Esophagus muscularis mucosa (tissue), 4 donors: ENCODE measurements around the gene DUSP7. TPM values are rescaled to one million over a fixed set of nuclear protein-coding genes. Genes with fewer than 3 reads are reported as not detected.
A peak's percentile ranks its signal among the peaks of the same experiment; 100 is the strongest.

ENCODE experiments used
- DNase-seq: peaks from one replicate; pipeline ENCODE4 v3.0.0-alpha.2; 2017; ENCODE audit errors: extremely low spot score
- H3K27ac ChIP-seq, 4 donors: fragments of 200-600 bp; sonication (generic); replicated peaks in 1 of 4; 1 replicate in 3 of 4; 2 replicates in 1 of 4; pipeline ENCODE4 v1.5.1; 2016 to 2019; ENCODE audit warnings: mild to moderate bottlenecking in 1 of 4
- H3K27me3 ChIP-seq, 4 donors: fragments of 200-600 bp; sonication (generic); one replicate each; pipeline versions ENCODE4 v1.5.1 to v1.6.0; 2016 to 2019
- H3K36me3 ChIP-seq, 4 donors: fragments of 200-600 bp; sonication (generic); one replicate each; pipeline ENCODE4 v1.5.1; 2016 to 2019
- H3K4me1 ChIP-seq, 4 donors: fragments of 200-600 bp; sonication (generic); one replicate each; pipeline ENCODE4 v1.5.1; 2016 to 2019
- H3K4me3 ChIP-seq, 4 donors: fragments of 200-600 bp; sonication (generic); 1 replicate in 2 of 4; 2 replicates in 2 of 4; pipeline ENCODE4 v1.5.1; 2016 to 2019; ENCODE audit warnings: mild to moderate bottlenecking in 4 of 4, moderate library complexity in 1 of 4
- H3K9me3 ChIP-seq, 4 donors: fragments of 200-600 bp; sonication (generic); 1 replicate in 3 of 4; 2 replicates in 1 of 4; pipeline ENCODE4 v1.5.1; 2016 to 2019
- CTCF ChIP-seq, 3 experiments: fragments of 200-600 bp in 2 of 3; fragments of 450-650 bp in 1 of 3; sonication (generic) in 2 of 3; IDR thresholded peaks; one replicate each; pipeline ENCODE4 v1.5.1; 2017 to 2019; ENCODE audit warnings: antibody characterized with exemption in 3 of 3, mild to moderate bottlenecking in 2 of 3, moderate library complexity in 1 of 3
- EP300 ChIP-seq: sonication (generic); formaldehyde crosslinking; IDR thresholded peaks from one replicate; pipeline ENCODE4 v1.6.1; 2017; ENCODE audit warnings: antibody characterized with exemption
- POLR2A ChIP-seq: fragments of 450-650 bp; IDR thresholded peaks from one replicate; pipeline ENCODE4 v1.6.1; 2017; ENCODE audit warnings: antibody characterized with exemption, moderate library complexity, mild to moderate bottlenecking, low read depth
- POLR2AphosphoS5 ChIP-seq, 2 donors: sonication (generic); formaldehyde crosslinking; IDR thresholded peaks; one replicate each; pipeline ENCODE4 v1.6.1; 2017; ENCODE audit warnings: antibody characterized with exemption in 2 of 2
- WGBS: methylation state at CpG from one replicate; pipeline ENCODE4 v1.1.5; 2018; 5-methylcytosine and 5-hydroxymethylcytosine counted together
- intact Hi-C: fragments of 100-400 bp; cut with DNase I; formaldehyde crosslinking; loops from one replicate; pipeline ENCODE4 v1.15.1; 2023
- total RNA-seq, 4 donors: library from RNA; depleted of rRNA; stranded (reverse); fragments of >200 nt; gene quantifications; one replicate each; pipeline versions ENCODE4 v1.1.0 to v1.2.1, GENCODE V29; 2016

The DUSP7 gene
- total RNA-seq, 4 donors from 2014 or later = 10.0 to 23.5 (median 15.9) TPM

DNA sequence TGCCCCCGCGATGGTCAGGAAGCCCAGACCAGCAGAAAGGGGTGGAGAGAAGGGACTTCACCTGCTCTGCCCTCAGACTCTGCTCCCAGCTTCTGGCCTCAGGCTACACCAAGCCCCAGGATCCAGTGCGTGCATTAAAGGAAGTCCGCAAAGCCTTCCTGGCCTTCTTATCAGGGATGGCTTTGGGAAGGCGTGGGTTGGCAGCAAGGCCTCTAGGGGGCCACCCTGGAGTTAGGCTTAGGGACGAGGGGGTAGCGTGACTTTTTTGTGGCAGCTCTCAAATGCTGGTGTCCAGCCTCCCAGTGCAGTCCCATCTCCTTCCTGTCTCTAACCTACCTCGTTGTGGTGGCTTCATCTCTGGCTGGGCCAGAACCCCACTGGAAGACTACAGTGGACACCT, 41.8 kb downstream of the DUSP7 start:
- no peaks in the 10 kb centered on the region for H3K9me3 ChIP-seq
- TF ChIP-seq POLR2A = no peak
- TF ChIP-seq POLR2AphosphoS5 (IDR thresholded peaks at IDR 0.05) = no peak
- peak in 1 of 3 experiments; percentile 14 for TF ChIP-seq CTCF (IDR thresholded peaks at IDR 0.05)
- no peak for TF ChIP-seq EP300
- intact Hi-C loops = loop anchor here (5.0 kb wide), 1 partner anchor 43 kb away; the partner anchor contains the start of gene DUSP7
- no peak for DNase-seq
- peaks cover 7 to 37% (median 16%) of the 10 kb centered on the region in 4 donors for H3K4me1 ChIP-seq
- no peak overlapping the region for H3K27ac ChIP-seq
- 94% methylated on average over 6 of the region's 8 CpGs for WGBS
- H3K4me3 ChIP-seq = no peak overlapping the region
- H3K36me3 ChIP-seq = no peaks in the 10 kb centered on the region
- no peaks in the 10 kb centered on the region for H3K27me3 ChIP-seq

DNA sequence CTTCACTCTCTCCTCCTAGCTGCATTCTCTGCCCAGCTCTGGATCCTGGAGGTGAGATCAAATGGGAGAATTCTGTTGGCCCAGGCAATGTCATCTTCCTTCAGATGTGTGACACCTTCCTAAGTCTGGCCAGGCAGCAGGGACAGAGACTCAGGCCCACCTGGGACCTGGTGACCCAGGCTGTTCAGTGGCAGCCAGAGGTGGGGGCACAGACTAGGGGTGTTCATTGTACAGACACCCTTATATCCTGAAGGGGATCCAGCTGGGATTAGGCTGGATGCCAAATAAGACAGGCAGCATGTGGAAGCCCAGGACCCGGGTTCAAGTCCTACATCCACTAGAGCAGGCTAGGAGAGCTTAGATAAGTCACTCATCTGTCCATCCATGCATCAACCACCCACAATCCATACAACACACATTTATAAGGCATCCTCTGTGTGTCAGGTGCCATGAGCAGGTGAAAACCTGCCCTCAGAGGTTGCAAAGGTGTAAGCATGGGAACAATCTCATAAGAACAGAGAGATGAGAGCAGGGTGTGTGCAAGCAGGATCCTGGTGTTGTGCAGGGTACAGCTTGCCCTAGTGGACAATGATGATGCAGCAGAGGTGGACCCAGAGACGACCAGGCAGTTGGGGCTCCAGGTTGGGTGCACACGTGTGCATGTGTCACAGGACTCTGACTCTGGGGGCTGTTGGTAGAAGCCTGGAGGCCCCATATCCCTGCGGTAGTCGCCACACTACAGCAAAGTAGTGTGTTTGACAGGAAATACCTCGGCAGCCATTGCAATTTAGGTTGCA, 42.4 kb downstream of the DUSP7 start:
- DNase-seq = no peak
- Histone ChIP-seq H3K36me3 (no peaks in the 10 kb centered on the region), H3K9me3 (no peaks in the 10 kb centered on the region), H3K4me3 (no peak overlapping the region), H3K27ac (no peak overlapping the region), H3K27me3 (no peaks in the 10 kb centered on the region), H3K4me1 (peaks cover under 1 to 31% (median 10%) of the 10 kb centered on the region in 4 donors)
- no peak for TF ChIP-seq CTCF (IDR thresholded peaks at IDR 0.05)
- no peak for TF ChIP-seq EP300
- TF ChIP-seq POLR2A = no peak
- TF ChIP-seq POLR2AphosphoS5 (IDR thresholded peaks at IDR 0.05) = no peak
- intact Hi-C loops = no loop called here
- WGBS = 94% methylated on average over 5 of the region's 6 CpGs

GRCh38 chr3:52012699-52013098, 43.7 kb downstream of the DUSP7 start:
- no peak overlapping the region for H3K4me3 ChIP-seq
- 71% methylated on average over 3 of the region's 7 CpGs for WGBS
- no peaks in the 10 kb centered on the region for H3K27me3 ChIP-seq
- H3K36me3 ChIP-seq = no peaks in the 10 kb centered on the region
- H3K9me3 ChIP-seq = no peaks in the 10 kb centered on the region
- intact Hi-C loops = no loop called here
- no peak for DNase-seq
- peaks cover 0 to 24% (median 5%) of the 10 kb centered on the region in 4 donors for H3K4me1 ChIP-seq
- TF ChIP-seq POLR2A (no peak), POLR2AphosphoS5 (IDR thresholded peaks at IDR 0.05) (peak in 1 of 2 donors; percentile 16)
- no peak overlapping the region for H3K27ac ChIP-seq

GRCh38 chr3:52010431-52010830, 45.9 kb downstream of the DUSP7 start:
- Histone ChIP-seq H3K36me3 (no peaks in the 10 kb centered on the region), H3K4me1 (peaks cover 11 to 27% (median 12%) of the 10 kb centered on the region in 4 donors), H3K4me3 (no peak overlapping the region), H3K27ac (no peak overlapping the region), H3K9me3 (no peaks in the 10 kb centered on the region), H3K27me3 (no peaks in the 10 kb centered on the region)
- DNase-seq = no peak
- intact Hi-C loops = no loop called here
- TF ChIP-seq POLR2A (no peak), POLR2AphosphoS5 (IDR thresholded peaks at IDR 0.05) (no peak)

- 72% methylated on average over 4 of the region's 4 CpGs for WGBS
- H3K4me3 ChIP-seq = no peak overlapping the region
- no peaks in the 10 kb centered on the region for H3K9me3 ChIP-seq
- no peak for TF ChIP-seq CTCF (IDR thresholded peaks at IDR 0.05)
- no peak for TF ChIP-seq EP300
- TF ChIP-seq POLR2A = no peak
- TF ChIP-seq POLR2AphosphoS5 (IDR thresholded peaks at IDR 0.05) = no peak
- no peaks in the 10 kb centered on the region for H3K36me3 ChIP-seq
- no peak overlapping the region for H3K27ac ChIP-seq
- peaks cover 25 to 27% (median 26%) of the 10 kb centered on the region in 4 donors for H3K4me1 ChIP-seq
- H3K27me3 ChIP-seq = no peaks in the 10 kb centered on the region
- intact Hi-C loops = loop anchor here (10.0 kb wide), 1 partner anchor 338 kb away; no protein-coding TSS in a partner anchor
- no peak for DNase-seq
Measured at GRCh38 chr3:52007291-52007690, 49.1 kb downstream of the DUSP7 start.
